Activated naive CD4-positive, alpha-beta T cell treated with anti-CD3 and anti-CD28 coated beads for 36 hours (primary cell): Measurements from ENCODE around the gene TRANK1. TPM values are rescaled to one million over a fixed set of nuclear protein-coding genes. Genes with fewer than 3 reads are reported as not detected.
"Not testable (repeated sequence)": the region's sequence is repeated elsewhere in the genome, so short reads cannot be mapped to it uniquely, and the experiment has no call there.

Source experiments
- CTCF ChIA-PET: fragments of 350-600 bp; sonication (Branson Sonifier 250); formaldehyde crosslinking; loops from one replicate; lab custom pipeline; 2021; ENCODE audit warnings: antibody characterized with exemption; lab: Charles Lee
- DNase-seq: peaks from one replicate; pipeline ENCODE4 v3.0.0-alpha.2; 2020
- H3K27ac Mint-ChIP-seq: one replicate; pipeline ENCODE4 v1.8.0; 2021; ENCODE audit warnings: mild to moderate bottlenecking, mixed read lengths
- H3K27me3 Mint-ChIP-seq: one replicate; pipeline ENCODE4 v1.8.0; 2021; ENCODE audit warnings: low read depth, mixed read lengths
- H3K36me3 Mint-ChIP-seq: one replicate; pipeline ENCODE4 v1.8.0; 2021; ENCODE audit warnings: low read depth, mixed read lengths
- H3K4me1 Mint-ChIP-seq: one replicate; pipeline ENCODE4 v1.8.0; 2021; ENCODE audit warnings: low read depth, mixed read lengths
- H3K4me3 Mint-ChIP-seq: one replicate; pipeline ENCODE4 v1.8.0; 2021; ENCODE audit warnings: mild to moderate bottlenecking, moderate library complexity, mixed read lengths
- H3K9me3 Mint-ChIP-seq: one replicate; pipeline ENCODE4 v1.8.0; 2021; ENCODE audit warnings: mixed read lengths
- intact Hi-C: fragments of 100-400 bp; cut with micrococcal nuclease; formaldehyde crosslinking; loops from one replicate; pipeline ENCODE4 v1.15.1; 2023
- total RNA-seq, 2 experiments: library from RNA; stranded (reverse); gene quantifications; one replicate each; pipeline ENCODE4 v1.2.3, GENCODE V29; 2021

The TRANK1 gene
- total RNA-seq, 2 experiments from 2014 or later = 10.9 to 11.0 TPM

DNA sequence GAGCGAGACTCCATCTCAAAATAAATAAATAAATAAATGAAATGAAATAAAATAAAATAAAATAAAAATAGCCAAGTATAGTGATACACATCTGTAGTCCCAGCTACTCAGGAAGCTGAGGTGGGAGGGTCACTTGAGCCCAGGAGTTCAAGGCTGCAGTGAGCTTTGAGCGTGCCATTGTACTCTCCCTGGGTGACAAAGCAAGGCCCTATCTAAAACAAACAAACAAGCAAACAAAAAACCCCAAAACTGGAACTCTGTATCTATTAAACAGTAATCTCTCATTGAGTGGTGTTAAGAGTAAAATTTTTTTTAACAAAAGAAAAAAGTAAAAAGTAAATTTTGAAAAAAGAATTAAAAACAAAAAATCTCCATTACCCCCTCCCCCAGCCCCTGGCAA lies 27.3 kb upstream of the TRANK1 start:
- H3K4me1 Mint-ChIP-seq = peaks cover 19% of the 10 kb centered on the region
- intact Hi-C loops = no loop called here
- H3K27ac Mint-ChIP-seq = no peak overlapping the region
- H3K27me3 Mint-ChIP-seq = no peaks in the 10 kb centered on the region
- H3K4me3 Mint-ChIP-seq = no peak overlapping the region
- peaks cover 5% of the 10 kb centered on the region for H3K36me3 Mint-ChIP-seq
- H3K9me3 Mint-ChIP-seq = no peaks in the 10 kb centered on the region
- CTCF ChIA-PET = interaction anchor here (3.3 kb wide), 1 partner anchor 14 kb away, joined by 12 read pairs; no protein-coding TSS in a partner anchor
- DNase-seq = no peak

DNA sequence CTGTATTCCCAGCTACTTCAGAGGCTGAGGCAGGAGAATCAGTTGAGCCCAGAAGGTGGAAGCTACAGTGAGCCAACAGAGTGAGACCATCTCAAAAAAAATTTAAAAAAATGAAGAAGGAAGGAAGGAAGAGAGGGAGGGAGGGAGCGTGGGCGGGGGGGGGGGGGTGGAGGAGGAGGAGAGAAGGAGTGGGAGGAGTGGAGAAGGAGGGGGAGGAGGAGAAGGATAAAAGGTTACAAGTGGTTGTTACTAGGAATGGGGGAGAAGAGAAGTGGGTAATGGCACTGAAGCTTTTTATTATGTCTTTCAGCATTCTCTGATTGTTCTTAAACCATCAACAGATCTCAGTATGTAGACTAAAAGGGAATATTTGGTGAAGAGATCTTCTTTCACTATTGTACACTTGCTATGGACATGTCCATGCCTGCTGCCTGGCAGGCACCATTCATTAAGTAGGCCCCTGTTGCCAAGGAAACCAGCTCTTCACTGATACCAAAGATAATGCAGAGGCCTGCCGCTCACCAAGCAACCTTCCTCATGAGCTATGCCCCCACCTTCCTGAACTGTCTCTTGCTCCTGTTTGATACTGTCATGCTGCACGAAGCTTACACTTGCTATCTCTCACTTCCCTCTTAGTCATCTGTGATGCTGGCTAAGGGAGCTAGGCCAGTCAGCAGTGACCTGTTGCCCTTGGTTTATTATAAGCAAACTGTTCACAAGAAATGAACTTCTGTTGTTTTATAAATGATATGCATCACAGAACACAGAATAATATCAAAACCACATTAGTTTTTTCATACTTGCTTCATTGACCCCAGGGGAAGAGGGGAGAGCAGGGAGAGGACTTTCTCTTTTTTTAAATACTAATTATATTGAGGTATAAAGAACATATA lies 24.9 kb upstream of the TRANK1 start:
- CTCF ChIA-PET = interaction anchor here (1.6 to 2.2 kb wide), 2 partner anchors 10 to 12 kb away, joined by 6 to 11 read pairs; no protein-coding TSS in a partner anchor
- Mint-ChIP-seq H3K36me3 (peaks cover 1% of the 10 kb centered on the region), H3K4me3 (no peak overlapping the region), H3K4me1 (peaks cover 19% of the 10 kb centered on the region), H3K9me3 (no peaks in the 10 kb centered on the region), H3K27me3 (no peaks in the 10 kb centered on the region), H3K27ac (peak overlapping the region; percentile 47)
- intact Hi-C loops = loop anchor here (1.0 kb wide), 1 partner anchor 24 kb away; the partner anchor contains the start of genes EPM2AIP1 and MLH1
- peak; percentile 71 for DNase-seq

DNA sequence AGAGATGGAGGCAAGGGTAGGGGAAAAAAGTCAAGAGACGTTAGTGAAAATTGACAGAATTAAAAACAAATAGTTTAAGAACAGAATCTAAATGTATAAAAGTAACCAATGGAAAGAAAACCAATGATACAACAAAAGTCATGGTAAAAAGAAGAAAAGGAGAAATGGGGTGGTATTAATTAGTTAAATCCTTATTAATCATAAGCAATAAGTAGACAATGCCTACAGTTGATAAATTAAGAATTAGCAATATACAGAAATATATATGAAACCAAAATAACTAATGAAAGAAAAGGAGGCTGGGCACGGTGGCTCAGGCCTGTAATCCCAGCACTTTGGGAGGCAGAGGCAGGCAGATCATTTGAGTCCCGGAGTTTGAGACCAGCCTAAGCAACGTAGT lies 24.2 kb upstream of the TRANK1 start:
- Mint-ChIP-seq H3K4me1 (peaks cover 19% of the 10 kb centered on the region), H3K27me3 (no peaks in the 10 kb centered on the region)
- CTCF ChIA-PET = interaction anchor here (1.6 to 2.2 kb wide), 2 partner anchors 9 to 11 kb away, joined by 6 to 11 read pairs; no protein-coding TSS in a partner anchor

GRCh38 chr3:36965440-36965839 lies 20.6 kb upstream of the TRANK1 start:
- Mint-ChIP-seq H3K36me3 (no peaks in the 10 kb centered on the region), H3K4me3 (no peak overlapping the region), H3K9me3 (no peaks in the 10 kb centered on the region), H3K27me3 (no peaks in the 10 kb centered on the region), H3K4me1 (peaks cover 14% of the 10 kb centered on the region), H3K27ac (no peak overlapping the region)
- CTCF ChIA-PET = no interaction called here
- intact Hi-C loops = no loop called here
- no peak for DNase-seq

More for the DNA sequence above, 24.2 kb upstream of the TRANK1 start:
- Mint-ChIP-seq H3K9me3 (no peaks in the 10 kb centered on the region), H3K36me3 (peaks cover under 1% of the 10 kb centered on the region), H3K4me3 (no peak overlapping the region), H3K27ac (no peak overlapping the region)
- intact Hi-C loops = no loop called here
- no peak for DNase-seq

- H3K4me1 Mint-ChIP-seq = peaks cover 10% of the 10 kb centered on the region
- intact Hi-C loops = no loop called here
- no peak for DNase-seq
- H3K27me3 Mint-ChIP-seq = no peaks in the 10 kb centered on the region
- H3K36me3 Mint-ChIP-seq = no peaks in the 10 kb centered on the region
- no peak overlapping the region for H3K4me3 Mint-ChIP-seq
- no peak overlapping the region for H3K27ac Mint-ChIP-seq
- CTCF ChIA-PET = no interaction called here
- no peaks in the 10 kb centered on the region for H3K9me3 Mint-ChIP-seq
These were observed 20.0 kb upstream of the TRANK1 start for GRCh38 chr3:36964817-36965216.

GRCh38 chr3:36964331-36964730 lies 19.5 kb upstream of the TRANK1 start:
- CTCF ChIA-PET = no interaction called here
- H3K9me3 Mint-ChIP-seq = no peaks in the 10 kb centered on the region
- H3K36me3 Mint-ChIP-seq = no peaks in the 10 kb centered on the region
- intact Hi-C loops = no loop called here
- H3K27ac Mint-ChIP-seq = no peak overlapping the region
- H3K27me3 Mint-ChIP-seq = no peaks in the 10 kb centered on the region
- peaks cover 6% of the 10 kb centered on the region for H3K4me1 Mint-ChIP-seq
- no peak overlapping the region for H3K4me3 Mint-ChIP-seq
- DNase-seq = no peak

DNA sequence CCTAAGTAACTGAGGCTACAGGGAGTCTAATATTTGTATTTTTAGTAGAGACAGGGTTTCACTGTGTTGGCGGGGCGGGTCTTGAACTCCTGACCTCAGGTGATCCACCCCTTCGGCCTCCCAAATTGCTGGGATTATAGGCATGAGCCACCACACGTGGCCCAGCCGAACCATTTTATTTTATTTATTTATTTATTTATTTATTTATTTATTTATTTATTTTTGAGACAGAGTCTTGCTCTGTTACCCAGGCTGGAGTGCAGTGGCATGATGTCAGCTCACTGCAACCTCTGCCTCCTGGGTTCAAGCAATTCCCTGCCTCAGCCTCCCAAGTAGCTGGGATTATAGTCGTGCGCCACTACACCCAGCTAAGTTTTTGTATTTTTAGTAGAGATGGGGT lies 18.2 kb upstream of the TRANK1 start:
- intact Hi-C loops, H3K4me1 Mint-ChIP-seq, H3K36me3 Mint-ChIP-seq, H3K27ac Mint-ChIP-seq, H3K9me3 Mint-ChIP-seq, DNase-seq, H3K27me3 Mint-ChIP-seq, H3K4me3 Mint-ChIP-seq, CTCF ChIA-PET: not testable (repeated sequence)

DNA sequence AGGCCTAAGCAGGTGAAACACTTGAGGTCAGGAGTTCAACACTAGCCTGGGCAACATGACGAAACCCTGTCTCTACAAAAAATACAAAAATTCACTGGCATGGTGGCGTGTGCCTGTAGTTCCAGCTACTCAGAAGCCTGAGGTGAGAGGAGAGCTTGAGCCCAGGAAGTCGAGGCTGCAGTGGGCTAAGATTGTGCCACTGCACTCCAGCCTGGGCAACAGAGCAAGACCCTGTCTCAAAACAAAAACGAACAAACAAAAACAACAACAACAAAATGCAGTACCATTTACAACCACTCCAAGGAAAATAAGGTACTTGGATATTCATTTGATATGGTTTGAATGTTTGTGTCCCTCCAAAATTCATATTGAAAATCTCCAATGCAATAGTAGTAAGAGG lies 15.6 kb upstream of the TRANK1 start:
- Mint-ChIP-seq H3K9me3 (no peaks in the 10 kb centered on the region), H3K4me3 (no peak overlapping the region), H3K27ac (no peak overlapping the region), H3K36me3 (no peaks in the 10 kb centered on the region), H3K27me3 (no peaks in the 10 kb centered on the region), H3K4me1 (peaks cover 17% of the 10 kb centered on the region)
- DNase-seq = no peak
- CTCF ChIA-PET = interaction anchor here (0.6 to 4.1 kb wide), 8 partner anchors 9 to 1036 kb away, joined by 3 to 59 read pairs (median 12); partner anchors contain the start of gene TRANK1
- intact Hi-C loops = no loop called here

GRCh38 chr3:36959821-36960220 lies 15.0 kb upstream of the TRANK1 start:
- Mint-ChIP-seq H3K27me3 (no peaks in the 10 kb centered on the region), H3K9me3 (no peaks in the 10 kb centered on the region), H3K27ac (no peak overlapping the region), H3K36me3 (no peaks in the 10 kb centered on the region), H3K4me1 (peaks cover 17% of the 10 kb centered on the region), H3K4me3 (no peak overlapping the region)
- DNase-seq = no peak
- intact Hi-C loops = loop anchor here (2.0 kb wide), 2 partner anchors 15 to 253 kb away; partner anchors contain the start of gene TRANK1
- CTCF ChIA-PET = interaction anchor here (0.6 to 4.9 kb wide), 17 partner anchors 10 to 1035 kb away, joined by 3 to 74 read pairs (median 6); partner anchors contain the start of gene TRANK1

- Mint-ChIP-seq H3K27me3 (no peaks in the 10 kb centered on the region), H3K4me1 (peaks cover 17% of the 10 kb centered on the region), H3K9me3 (no peaks in the 10 kb centered on the region), H3K4me3 (no peak overlapping the region), H3K36me3 (no peaks in the 10 kb centered on the region), H3K27ac (no peak overlapping the region)
- intact Hi-C loops = loop anchor here (1.0 to 2.0 kb wide), 10 partner anchors 13 to 992 kb away; partner anchors contain the start of gene TRANK1
- CTCF ChIA-PET = interaction anchor here (0.6 to 4.9 kb wide), 41 partner anchors 8 to 296 kb away, joined by 3 to 74 read pairs (median 5); no protein-coding TSS in a partner anchor
- DNase-seq = peak; percentile 18
These were observed 13.2 kb upstream of the TRANK1 start for GRCh38 chr3:36957862-36958686.

DNA sequence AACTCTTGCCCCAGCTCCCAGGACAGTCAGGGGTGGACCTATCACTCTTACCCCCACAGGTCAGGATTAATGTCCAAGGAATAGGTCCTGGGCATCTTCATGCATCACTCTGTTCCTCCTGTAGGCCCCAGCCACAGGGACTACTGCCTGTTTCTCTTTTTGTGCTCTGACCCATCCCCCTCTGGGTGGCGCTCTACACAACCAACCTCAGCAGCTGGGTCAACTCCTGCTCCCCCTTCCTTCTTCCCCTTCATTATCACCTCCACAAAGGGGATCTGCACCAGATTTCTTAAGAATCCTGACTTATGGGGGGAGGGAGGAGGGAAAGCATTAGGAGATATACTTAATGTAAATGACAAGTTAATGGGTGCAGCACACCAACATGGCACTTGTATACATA lies 12.2 kb upstream of the TRANK1 start:
- Mint-ChIP-seq H3K27me3 (no peaks in the 10 kb centered on the region), H3K9me3 (no peaks in the 10 kb centered on the region), H3K4me1 (peaks cover 17% of the 10 kb centered on the region), H3K4me3 (no peak overlapping the region), H3K27ac (no peak overlapping the region), H3K36me3 (no peaks in the 10 kb centered on the region)
- peak; percentile 29 for DNase-seq
- CTCF ChIA-PET = interaction anchor here (0.5 to 4.9 kb wide), 12 partner anchors 13 to 223 kb away, joined by 3 to 74 read pairs (median 12); no protein-coding TSS in a partner anchor
- intact Hi-C loops = no loop called here

- no peaks in the 10 kb centered on the region for H3K9me3 Mint-ChIP-seq
- CTCF ChIA-PET = interaction anchor here (1.1 to 4.9 kb wide), 6 partner anchors 13 to 119 kb away, joined by 3 to 74 read pairs (median 9); partner anchors contain the start of genes EPM2AIP1 and MLH1
- peaks cover 17% of the 10 kb centered on the region for H3K4me1 Mint-ChIP-seq
- intact Hi-C loops = no loop called here
- no peak overlapping the region for H3K27ac Mint-ChIP-seq
- H3K27me3 Mint-ChIP-seq = no peaks in the 10 kb centered on the region
- no peak overlapping the region for H3K4me3 Mint-ChIP-seq
- H3K36me3 Mint-ChIP-seq = no peaks in the 10 kb centered on the region
- no peak for DNase-seq
These were observed 11.3 kb upstream of the TRANK1 start for GRCh38 chr3:36956155-36956554.
